ENCODE data around the gene TOR2A. TPM values are rescaled to one million over a fixed set of nuclear protein-coding genes. Genes with fewer than 3 reads are reported as not detected.

TOR2A gene
- total RNA-seq, 2 donors from 2014 or later, result 4.9 to 8.2 TPM

DNA sequence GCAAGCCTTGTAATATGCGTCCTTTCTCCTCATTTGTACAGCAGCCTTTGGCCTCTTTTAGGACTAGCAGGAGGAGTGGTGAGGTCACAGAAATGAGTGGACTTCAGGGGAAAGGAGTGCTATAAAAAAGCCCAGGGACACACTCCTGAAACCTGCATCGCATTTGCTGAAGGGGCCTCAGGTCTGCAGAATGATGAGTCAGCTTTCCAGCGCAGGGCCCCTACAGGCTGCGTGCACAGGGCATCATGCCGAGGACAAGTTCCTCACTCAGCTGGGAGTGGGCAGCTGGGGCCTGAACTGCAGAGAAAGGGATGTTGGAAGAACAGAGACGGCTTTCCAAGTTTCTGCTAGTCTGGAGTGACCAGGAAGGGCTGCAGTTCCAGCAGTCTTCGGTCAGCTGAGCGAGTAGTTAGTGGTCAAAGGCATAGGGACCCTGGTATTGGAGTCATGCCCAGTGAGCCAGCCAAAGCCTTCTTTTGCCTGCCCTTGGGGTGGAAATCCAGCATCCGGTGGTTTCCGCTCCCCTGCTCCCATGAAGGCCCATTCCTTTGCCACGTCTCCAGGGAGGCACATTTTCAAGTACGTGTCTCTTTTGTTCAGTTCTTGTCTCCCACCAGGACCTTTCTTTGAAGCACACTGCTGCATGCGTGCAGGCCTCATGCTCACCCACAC, 45.6 kb downstream of the TOR2A start:
- DNase-seq (ENCODE audit: low spot score), result no peak
- intact Hi-C loops (cut with DNase I), result no loop called here

DNA sequence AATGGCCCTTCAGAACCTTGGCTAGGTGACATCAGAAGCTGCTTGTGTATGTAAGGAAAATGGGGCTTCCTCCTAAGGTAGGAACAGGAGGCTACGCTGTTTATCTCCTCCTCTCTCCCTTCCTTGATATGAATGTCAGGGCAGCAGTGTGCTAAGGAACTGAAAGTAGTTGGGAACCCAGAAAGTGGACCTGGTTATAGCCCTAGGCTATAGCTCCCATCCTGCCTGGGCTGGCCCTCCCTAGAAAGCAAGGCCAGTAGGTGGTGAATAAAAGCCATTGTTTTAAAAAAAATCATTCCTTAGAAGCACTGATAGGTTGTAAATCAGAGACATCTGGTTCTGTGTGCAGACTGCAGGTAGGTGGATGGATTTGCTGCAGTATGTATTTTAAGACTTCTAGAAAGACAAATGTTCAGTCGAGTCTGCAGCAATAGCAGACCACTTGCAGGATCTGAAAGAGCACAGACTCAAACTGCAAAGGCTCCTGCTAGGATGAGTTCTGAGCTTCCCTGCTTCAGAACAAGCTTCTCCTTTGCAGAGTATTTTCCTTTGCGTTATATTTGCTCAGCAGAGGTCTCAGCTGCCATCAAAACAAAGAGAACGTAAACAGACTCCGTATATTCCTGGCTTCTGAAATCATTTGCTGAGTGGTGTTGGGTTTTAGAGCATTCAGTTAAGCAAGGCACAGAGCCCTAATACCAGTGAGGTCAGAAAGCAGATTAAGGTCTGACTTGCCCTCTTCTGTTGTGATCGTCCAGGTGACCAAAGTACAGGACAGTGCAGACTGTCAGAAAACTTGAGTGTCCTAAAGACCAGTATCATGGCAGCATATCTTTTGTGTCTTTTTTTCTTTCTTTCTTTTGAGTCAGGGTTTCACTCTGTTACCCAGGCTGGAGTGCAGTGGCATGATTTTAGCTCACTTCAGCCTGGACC, 48.4 kb downstream of the TOR2A start:
- intact Hi-C loops (cut with DNase I), result no loop called here
- DNase-seq (ENCODE audit: low spot score), result no peak

DNA sequence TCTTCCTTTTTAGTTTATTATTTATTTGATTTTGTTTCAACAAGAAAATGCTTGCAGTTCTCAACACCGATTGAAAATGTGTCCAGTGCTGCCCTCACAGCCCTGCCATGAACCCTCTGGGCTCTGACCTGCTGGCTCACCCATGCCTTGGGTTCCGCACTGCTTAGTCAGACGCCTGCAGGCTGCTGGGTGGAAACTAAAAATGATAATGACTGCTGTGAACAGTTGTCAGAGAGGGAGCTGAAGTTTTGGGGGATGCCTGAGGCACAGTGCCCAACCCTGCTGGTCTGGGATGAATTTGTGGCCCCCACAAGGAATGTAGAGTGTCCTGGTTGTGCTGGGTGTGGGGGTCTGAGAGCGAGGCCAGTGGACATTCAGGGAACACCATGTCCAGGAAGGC, 50.5 kb downstream of the TOR2A start:
- DNase-seq (ENCODE audit: low spot score), result no peak
- intact Hi-C loops (cut with DNase I), result no loop called here

DNA sequence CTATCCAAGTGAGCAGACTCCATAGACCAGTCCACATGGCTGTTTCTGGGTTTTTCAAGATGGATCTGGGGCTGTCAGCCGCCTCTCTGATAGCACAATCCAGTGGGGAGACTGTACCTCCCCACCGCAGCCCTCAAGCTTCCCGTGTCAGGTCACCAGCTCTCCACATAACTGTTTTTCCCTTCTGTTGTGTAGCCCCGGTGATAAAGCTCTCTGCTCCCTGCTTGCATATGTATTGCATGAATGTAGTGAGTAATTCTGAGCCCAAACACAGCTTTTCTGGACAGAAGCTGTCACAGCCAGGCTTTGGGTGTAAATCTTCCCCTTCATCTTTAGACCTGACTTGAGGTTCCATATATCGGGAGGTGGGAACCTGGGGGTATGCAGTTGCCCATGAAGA, 51.4 kb downstream of the TOR2A start:
- DNase-seq (ENCODE audit: low spot score), result no peak
- intact Hi-C loops (cut with DNase I), result no loop called here

DNA sequence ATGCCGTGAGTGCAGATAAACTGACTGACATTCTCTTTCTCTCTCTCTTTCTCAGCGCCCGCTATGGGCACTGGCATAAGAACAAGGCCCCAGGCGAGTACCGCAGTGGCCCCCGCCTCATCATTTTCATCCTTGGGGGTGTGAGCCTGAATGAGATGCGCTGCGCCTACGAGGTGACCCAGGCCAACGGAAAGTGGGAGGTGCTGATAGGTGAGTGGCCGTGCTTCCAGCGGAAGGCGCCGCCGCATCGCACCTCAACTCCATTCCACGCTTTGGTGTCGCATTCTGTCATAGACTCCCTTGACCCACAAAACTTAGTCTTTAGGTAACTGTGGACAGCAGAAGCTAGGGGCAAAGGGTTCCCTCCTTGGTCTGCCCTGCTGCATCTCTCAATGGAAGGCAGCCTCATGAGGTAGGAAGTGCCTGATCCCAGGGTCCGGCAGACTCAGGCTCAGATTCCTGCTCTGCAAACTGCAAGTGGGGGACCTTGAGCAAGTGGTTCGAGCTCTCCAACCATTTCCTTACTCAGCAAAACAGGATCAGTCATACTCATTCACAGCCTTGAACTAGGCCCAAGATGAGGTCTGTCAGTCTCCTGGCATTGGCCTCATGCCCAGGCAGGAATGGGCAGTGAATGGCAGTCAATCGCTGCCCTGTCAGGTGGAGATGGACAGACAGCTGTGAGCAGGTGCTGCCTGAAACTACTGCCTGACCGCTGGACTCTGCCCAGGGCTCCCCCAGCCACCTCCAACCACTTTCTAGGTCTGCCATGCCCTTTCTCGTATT, 52.5 kb downstream of the TOR2A start:
- intact Hi-C loops (cut with DNase I), result no loop called here
- DNase-seq (ENCODE audit: low spot score), result no peak

Other genes with a start within 250 kb of the TOR2A start
- gene STXBP1, start 123.0 kb downstream of the TOR2A start, total RNA-seq, result 10 to 100 TPM; 69.4 to 80.3 TPM
- under 1 TPM; 0.14 TPM for gene CFAP157, start 28.3 kb downstream of the TOR2A start, total RNA-seq
- gene PTRH1, start 19.6 kb downstream of the TOR2A start, total RNA-seq, result 1 to 10 TPM; 8.7 to 9.1 TPM
- gene TTC16, start 19.2 kb downstream of the TOR2A start, total RNA-seq, result under 1 TPM; 0.09 to 0.14 TPM
- 10 to 100 TPM; 13.7 to 18.9 TPM for gene SH2D3C, start 43.4 kb upstream of the TOR2A start, total RNA-seq
- 10 to 100 TPM; 56.5 to 71.0 TPM for gene CDK9, start 50.7 kb upstream of the TOR2A start, total RNA-seq
- 10 to 100 TPM; 35.5 to 55.1 TPM for gene FPGS, start 67.6 kb upstream of the TOR2A start, total RNA-seq
- 100 to 1,000 TPM; 189 to 217 TPM for gene ENG, start 119.4 kb upstream of the TOR2A start, total RNA-seq
- 10 to 100 TPM; 65.7 to 67.0 TPM for gene AK1, start 142.4 kb upstream of the TOR2A start, total RNA-seq
- 100 to 1,000 TPM in 1 of 2 donors, 10 to 100 TPM in 1; 74.8 to 102 TPM for gene ST6GALNAC6, start 164.3 kb upstream of the TOR2A start, total RNA-seq
- 10 to 100 TPM; 27.7 to 32.7 TPM for gene ST6GALNAC4, start 181.7 kb upstream of the TOR2A start, total RNA-seq
- 1 to 10 TPM; 1.2 to 1.3 TPM for gene PIP5KL1, start 195.5 kb upstream of the TOR2A start, total RNA-seq
- gene DPM2, start 202.6 kb upstream of the TOR2A start, total RNA-seq, result 10 to 100 TPM; 22.8 to 23.6 TPM
- 10 to 100 TPM; 54.3 to 56.9 TPM for gene EEIG1, start 245.7 kb upstream of the TOR2A start, total RNA-seq